Activated T-cell treated with anti-CD3 and anti-CD28 coated beads, Interleukin-2, amount 50 U/mL, for 4 hours (primary cell): ENCODE measurements around the gene SUPT7L. TPM values are rescaled to one million over a fixed set of nuclear protein-coding genes. Genes with fewer than 3 reads are reported as not detected.
"Not testable (repeated sequence)": the region's sequence is repeated elsewhere in the genome, so short reads cannot be mapped to it uniquely, and the experiment has no call there.

ENCODE experiments used
- ATAC-seq, 2 donors: fragments of 200-7000 bp; cut with Tn5 transposase; one replicate each; pipeline ENCODE4 v1.10.0; 2021
- DNase-seq: peaks from one replicate; pipeline ENCODE4 v3.0.0-alpha.2; 2020
- H3K27me3 Mint-ChIP-seq: one replicate; pipeline ENCODE4 v1.8.0; 2021; ENCODE audit warnings: low read depth, mixed read lengths
- H3K36me3 Mint-ChIP-seq: one replicate; pipeline ENCODE4 v1.8.0; 2022; ENCODE audit warnings: mixed read lengths; ENCODE audit not compliant: insufficient read depth
- H3K4me1 Mint-ChIP-seq: one replicate; pipeline ENCODE4 v1.8.0; 2021; ENCODE audit warnings: low read depth, mixed read lengths
- H3K4me3 Mint-ChIP-seq: one replicate; pipeline ENCODE4 v1.8.0; 2021; ENCODE audit warnings: mild to moderate bottlenecking, moderate library complexity, mixed read lengths
- H3K9me3 Mint-ChIP-seq: one replicate; pipeline ENCODE4 v1.8.0; 2021; ENCODE audit warnings: mixed read lengths
- total RNA-seq, 3 donors: library from RNA; stranded (reverse); gene quantifications; one replicate each; pipeline ENCODE4 v1.2.1, GENCODE V29; 2021

SUPT7L gene
- total RNA-seq, 3 donors from 2014 or later: 23.6 to 31.4 (median 28.1) TPM

DNA sequence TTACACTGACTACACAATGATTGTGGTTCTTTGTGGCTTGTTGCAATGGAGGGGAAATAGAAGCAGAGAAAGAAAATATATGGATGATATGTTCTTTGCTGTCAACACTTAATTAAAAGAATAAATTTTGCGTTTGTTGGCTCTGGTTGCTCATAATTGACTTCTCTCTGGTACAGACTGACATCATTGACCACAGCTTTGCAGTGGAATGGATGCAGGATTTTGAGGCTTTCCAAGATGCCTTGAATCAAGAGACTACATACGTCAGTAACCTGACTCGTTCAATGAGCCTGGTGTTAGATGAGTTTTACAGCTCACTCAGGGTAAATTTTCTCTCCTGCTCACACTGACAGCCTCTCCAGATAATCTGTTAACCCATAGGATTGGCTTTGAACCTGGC lies 24.7 kb downstream of the SUPT7L start:
- H3K9me3 Mint-ChIP-seq: no peaks in the 10 kb centered on the region
- H3K4me1 Mint-ChIP-seq: peaks cover 26% of the 10 kb centered on the region
- DNase-seq (no peak), ATAC-seq (peak; percentile 32 to 34)
- H3K36me3 Mint-ChIP-seq: peaks cover 49% of the 10 kb centered on the region
- H3K27me3 Mint-ChIP-seq: no peaks in the 10 kb centered on the region
- H3K4me3 Mint-ChIP-seq: peak overlapping the region; percentile 63

DNA sequence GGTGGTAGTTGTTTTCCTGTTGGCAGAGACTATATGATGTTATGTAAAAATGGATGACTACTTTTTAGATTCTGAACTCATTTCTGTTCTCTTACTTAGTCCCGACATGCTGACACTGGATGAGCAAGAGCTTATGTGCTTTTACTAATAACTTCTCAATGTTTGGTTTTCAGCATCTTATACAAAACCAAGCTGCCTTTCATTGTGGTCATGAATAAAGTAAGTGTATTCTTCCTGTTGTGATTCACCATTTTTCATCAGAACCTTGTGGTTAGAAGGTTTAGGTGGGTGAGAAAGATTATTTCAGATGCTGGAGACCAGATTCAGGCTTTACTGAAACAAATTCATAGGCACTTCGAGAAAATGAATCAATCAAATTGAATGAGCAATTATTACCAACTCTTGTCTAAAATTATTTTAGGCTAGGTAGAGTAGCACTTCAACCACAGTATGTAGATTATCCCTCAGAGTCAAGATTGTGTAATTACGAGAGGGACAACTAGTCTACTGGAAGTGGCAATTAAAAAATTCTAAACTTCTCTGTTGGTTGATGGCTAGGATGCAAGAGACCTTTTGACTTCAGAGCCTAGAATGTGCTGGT lies 25.3 kb downstream of the SUPT7L start:
- DNase-seq (no peak), ATAC-seq (peak; percentile 87 to 92)
- no peaks in the 10 kb centered on the region for H3K27me3 Mint-ChIP-seq
- H3K4me1 Mint-ChIP-seq: peaks cover 26% of the 10 kb centered on the region
- no peaks in the 10 kb centered on the region for H3K9me3 Mint-ChIP-seq
- peaks cover 52% of the 10 kb centered on the region for H3K36me3 Mint-ChIP-seq
- peak overlapping the region; percentile 63 for H3K4me3 Mint-ChIP-seq

DNA sequence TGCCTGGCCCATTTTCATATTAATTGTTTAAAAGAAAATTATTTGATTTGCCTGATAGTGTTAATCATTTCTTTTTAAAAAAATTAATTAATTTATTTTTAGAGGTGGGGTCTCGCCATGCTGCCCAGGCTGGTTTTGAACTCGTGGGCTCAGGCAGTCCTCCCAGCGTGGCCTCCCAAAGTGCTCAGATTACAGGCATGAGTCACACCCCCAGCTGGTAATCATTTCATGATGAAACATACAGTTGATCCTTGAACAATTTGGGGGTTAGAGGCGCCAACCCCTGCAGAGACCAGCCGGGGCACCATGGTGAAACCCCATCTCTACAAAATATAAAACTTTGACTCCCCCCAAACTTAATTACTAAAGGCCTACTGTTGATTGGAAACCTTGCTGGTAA lies 26.6 kb downstream of the SUPT7L start:
- Mint-ChIP-seq H3K4me3 (no peak overlapping the region), H3K27me3 (no peaks in the 10 kb centered on the region), H3K4me1 (peaks cover 29% of the 10 kb centered on the region), H3K36me3 (peaks cover 60% of the 10 kb centered on the region), H3K9me3 (no peaks in the 10 kb centered on the region)
- DNase-seq (no peak), ATAC-seq (no peak)

DNA sequence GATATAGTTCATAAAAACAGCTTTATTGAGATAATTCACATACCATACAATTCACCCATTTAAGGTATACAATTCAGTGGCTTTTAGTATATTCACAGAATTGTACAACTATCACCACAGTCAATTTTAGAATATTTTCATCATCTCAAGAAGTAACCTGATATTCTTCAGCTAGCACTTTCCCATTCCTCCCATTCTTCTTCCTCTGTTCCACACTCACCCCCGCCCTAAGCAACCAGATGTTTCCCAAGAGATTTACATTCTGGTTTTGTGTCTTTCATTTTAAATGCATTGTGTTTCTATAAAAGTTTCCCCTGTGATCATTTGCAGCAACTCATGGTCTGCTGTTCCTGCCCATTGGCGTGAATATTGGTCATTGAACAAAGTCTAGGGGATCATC lies 29.1 kb downstream of the SUPT7L start:
- ATAC-seq (no peak), DNase-seq (no peak)
- no peaks in the 10 kb centered on the region for H3K27me3 Mint-ChIP-seq
- no peaks in the 10 kb centered on the region for H3K9me3 Mint-ChIP-seq
- no peak overlapping the region for H3K4me3 Mint-ChIP-seq
- peaks cover 35% of the 10 kb centered on the region for H3K4me1 Mint-ChIP-seq
- peaks cover 51% of the 10 kb centered on the region for H3K36me3 Mint-ChIP-seq

DNA sequence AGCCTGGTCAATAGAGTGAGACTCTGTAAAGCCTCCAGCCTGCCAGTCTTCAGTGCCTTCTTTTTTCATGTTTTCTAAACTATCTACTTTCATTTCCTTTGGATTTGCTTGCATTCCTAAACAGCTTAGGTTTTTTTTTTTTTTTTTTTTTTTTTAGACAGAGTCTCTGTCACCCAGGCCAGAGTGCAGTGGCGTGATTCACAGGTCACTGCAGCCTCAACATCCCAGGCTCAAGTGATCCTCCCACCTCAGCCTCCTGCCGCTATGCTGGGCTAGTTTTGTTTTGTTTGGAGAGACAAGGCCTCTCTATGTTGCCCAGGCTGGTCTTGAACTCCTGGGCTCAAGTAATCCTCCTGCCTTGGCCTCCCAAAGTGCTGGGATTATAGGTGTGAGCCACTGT lies 33.2 kb downstream of the SUPT7L start:
- Mint-ChIP-seq H3K4me1 (peaks cover 30% of the 10 kb centered on the region), H3K36me3 (peaks cover 32% of the 10 kb centered on the region)
- DNase-seq, ATAC-seq, H3K9me3 Mint-ChIP-seq, H3K4me3 Mint-ChIP-seq, H3K27me3 Mint-ChIP-seq: not testable (repeated sequence)

DNA sequence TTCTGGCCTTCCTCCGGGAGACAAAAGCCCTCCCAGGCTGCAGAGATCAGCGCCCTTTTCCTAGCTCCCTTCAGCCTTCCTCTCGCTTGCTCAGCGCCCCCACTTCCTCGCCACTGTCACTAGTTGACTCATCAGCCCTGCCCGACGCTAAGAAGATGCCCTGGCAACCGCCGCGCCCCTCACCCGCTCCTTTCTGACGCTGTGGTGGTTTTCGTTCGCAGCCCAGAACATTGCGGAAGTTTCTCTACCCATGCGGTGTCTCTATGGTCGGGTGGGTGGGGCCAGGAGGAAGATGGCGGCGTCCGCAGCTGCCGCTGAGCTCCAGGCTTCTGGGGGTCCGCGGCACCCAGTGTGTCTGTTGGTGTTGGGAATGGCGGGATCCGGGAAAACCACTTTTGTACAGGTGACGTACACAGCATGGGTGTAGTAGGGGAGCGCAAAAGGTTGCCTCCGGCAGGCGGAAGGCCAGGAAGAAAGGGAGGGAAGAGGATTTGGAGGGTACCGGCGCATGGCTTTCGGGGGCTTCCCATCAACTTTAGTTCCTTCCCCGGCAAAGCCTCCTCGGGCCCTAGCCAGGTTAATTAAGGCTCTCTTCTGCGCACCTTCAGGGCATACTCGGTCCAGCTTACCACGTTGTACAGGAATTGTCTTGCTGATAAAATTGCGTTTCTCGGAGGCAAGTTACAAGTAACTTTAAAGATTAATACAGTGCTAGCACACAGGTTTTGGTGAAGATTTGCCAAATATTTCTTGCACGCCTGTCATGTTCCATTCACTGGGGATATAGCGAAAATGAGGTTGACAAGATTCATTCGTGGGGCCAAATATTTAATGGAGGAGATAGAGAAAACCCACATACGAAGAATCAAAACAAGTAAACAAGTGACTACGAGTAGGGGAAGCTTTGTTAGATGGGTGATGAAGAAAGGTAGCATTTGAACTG lies 34.4 kb downstream of the SUPT7L start, which contains the start of the genes CCDC121 and GPN1:
Gene CCDC121, minus strand, starts transcription at position 246 of the 943 bp plus-strand sequence. CDS start 1,213 bp downstream, outside the sequence.
Gene GPN1, plus strand, starts transcription at position 284 of the 943 bp plus-strand sequence. Its CDS starts 9 bp downstream, at position 293.
- H3K9me3 Mint-ChIP-seq: no peaks in the 10 kb centered on the region
- ATAC-seq (peak; percentile 98), DNase-seq (peak; percentile 93)
- peaks cover 30% of the 10 kb centered on the region for H3K4me1 Mint-ChIP-seq
- no peaks in the 10 kb centered on the region for H3K27me3 Mint-ChIP-seq
- H3K4me3 Mint-ChIP-seq: no peak within 1 kb of the TSS
- peaks cover 29% of the 10 kb centered on the region for H3K36me3 Mint-ChIP-seq

DNA sequence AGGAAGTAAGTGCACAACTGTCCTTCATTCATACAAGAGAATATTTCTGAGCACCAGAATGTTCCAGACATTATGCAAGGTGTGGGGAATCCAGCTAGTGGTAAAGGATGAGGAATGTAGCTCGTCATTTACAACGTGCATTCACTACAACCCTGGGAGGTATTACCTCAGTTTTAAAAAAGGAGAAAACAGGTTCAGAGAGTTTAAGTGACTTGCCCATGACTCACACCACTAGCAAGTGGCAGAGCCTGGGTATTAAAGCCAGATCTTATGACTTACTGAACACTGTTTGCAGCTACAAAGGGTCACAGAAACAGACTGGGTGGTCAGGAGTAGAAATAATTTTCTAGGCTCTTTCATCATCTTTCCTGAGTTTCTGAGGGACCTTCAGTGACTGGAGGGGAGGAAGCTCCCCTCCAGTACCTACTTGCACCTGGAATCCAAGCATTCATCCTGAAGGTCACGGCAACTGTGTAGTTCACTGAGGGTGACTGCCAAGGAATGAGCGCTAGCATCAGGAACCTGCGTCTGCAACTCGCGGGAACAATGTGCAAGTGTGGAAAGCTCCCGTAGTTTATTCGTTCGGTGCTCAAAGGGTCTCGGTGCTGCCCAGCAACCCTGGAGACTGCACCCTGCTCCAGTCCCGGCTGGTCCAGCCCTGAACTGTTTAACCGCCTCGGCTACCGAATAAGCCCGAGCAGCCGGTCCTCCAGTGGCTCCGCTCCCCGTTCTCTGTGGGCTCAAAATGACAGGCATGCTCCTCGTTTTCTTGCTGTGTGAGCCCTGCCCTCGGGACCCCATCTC lies 35.2 kb downstream of the SUPT7L start:
- ATAC-seq: peak; percentile 64 to 65
- peaks cover 31% of the 10 kb centered on the region for H3K36me3 Mint-ChIP-seq
- DNase-seq: no peak
- H3K4me3 Mint-ChIP-seq: no peak overlapping the region
- H3K9me3 Mint-ChIP-seq: no peaks in the 10 kb centered on the region
- H3K27me3 Mint-ChIP-seq: no peaks in the 10 kb centered on the region
- H3K4me1 Mint-ChIP-seq: peaks cover 28% of the 10 kb centered on the region

DNA sequence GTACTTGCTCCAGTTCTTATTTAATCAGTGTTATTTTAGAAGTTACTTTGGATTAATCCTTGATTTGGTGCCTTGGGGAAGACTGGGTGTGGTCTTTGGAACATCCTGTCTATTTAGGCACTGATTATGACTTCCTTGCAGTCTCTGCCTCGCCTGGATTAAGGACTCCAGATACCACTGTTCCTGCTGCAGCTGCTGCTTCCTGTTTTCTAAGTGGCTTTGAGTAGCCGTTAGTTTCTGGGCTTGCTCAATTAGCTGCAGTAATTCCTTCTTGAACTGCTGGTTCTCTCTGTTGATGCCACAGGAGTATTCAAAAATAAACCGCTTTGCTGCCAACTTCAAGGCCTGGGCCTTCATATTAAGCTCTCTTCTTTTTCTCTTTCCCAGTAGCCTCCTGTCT lies 36.5 kb downstream of the SUPT7L start:
- H3K9me3 Mint-ChIP-seq, ATAC-seq, H3K27me3 Mint-ChIP-seq, DNase-seq, H3K4me3 Mint-ChIP-seq: not testable (repeated sequence)
- H3K36me3 Mint-ChIP-seq: peaks cover 33% of the 10 kb centered on the region
- peaks cover 26% of the 10 kb centered on the region for H3K4me1 Mint-ChIP-seq

DNA sequence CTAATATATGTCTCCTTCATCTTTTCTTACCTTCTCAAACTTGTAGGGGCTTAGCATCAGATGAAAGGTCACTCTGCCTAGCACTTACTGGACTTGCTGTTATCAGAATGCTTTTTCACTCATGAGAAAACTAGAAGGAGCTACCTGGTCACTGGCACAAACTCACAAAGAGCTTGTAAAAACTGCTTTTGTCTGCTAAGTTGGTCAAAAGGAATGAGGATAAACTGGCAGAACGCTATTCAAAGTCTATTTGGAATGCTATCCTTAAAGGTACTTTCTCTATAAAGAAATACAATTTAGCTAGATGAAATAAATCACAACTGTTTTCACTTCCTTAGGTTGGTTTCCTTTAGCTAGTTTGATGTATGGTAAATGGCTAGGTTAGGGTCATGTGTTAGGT lies 37.1 kb downstream of the SUPT7L start:
- not testable (repeated sequence) for H3K27me3 Mint-ChIP-seq, DNase-seq, ATAC-seq, H3K4me3 Mint-ChIP-seq, H3K9me3 Mint-ChIP-seq
- H3K36me3 Mint-ChIP-seq: peaks cover 33% of the 10 kb centered on the region
- peaks cover 23% of the 10 kb centered on the region for H3K4me1 Mint-ChIP-seq

DNA sequence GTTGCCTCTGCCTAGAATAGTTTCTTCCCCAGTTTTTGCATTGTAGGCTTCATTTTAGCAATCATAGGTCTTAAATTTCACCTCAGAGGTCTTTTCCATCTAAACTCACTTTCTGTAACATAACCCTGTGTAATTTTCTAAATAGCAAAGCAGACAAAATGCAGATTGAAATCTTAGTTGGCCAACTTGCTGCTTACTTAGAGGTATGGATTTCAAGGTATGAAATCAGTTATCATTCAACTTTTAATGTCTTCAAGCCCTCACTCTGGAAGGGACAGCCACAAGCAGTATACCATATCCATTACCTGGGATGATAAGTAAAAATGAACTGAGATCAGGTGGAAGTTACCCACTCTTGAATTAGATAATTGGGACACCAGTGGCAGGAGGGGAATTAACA lies 38.5 kb downstream of the SUPT7L start:
- no peak overlapping the region for H3K4me3 Mint-ChIP-seq
- peaks cover 15% of the 10 kb centered on the region for H3K4me1 Mint-ChIP-seq
- H3K9me3 Mint-ChIP-seq: no peaks in the 10 kb centered on the region
- no peaks in the 10 kb centered on the region for H3K27me3 Mint-ChIP-seq
- ATAC-seq: no peak
- DNase-seq: no peak
- peaks cover 40% of the 10 kb centered on the region for H3K36me3 Mint-ChIP-seq

DNA sequence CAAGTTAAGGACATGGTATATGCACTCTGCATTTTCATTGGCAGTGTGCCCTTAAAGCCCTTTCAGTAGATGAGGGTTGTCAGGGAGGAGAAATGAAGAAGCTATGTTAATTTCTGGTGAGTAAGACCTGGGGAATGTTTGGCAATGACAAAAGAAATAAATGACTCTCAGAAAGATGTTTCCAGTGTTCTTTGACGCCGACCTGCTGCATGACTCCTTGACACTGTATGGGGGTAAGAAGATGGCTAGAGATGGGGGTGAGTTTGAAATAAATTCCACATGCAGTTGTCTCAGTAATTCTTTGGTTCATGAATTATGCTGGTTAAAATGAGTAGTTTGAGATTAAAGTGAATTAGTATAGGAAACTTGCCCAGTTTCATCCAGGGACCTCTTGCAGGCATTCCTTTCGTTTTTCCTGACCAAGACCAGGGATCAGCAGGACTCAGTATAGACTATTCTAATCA lies 40.5 kb downstream of the SUPT7L start:
- ATAC-seq: no peak
- no peak for DNase-seq
- peaks cover 49% of the 10 kb centered on the region for H3K36me3 Mint-ChIP-seq
- peaks cover 10% of the 10 kb centered on the region for H3K4me1 Mint-ChIP-seq
- no peaks in the 10 kb centered on the region for H3K27me3 Mint-ChIP-seq
- no peak overlapping the region for H3K4me3 Mint-ChIP-seq
- H3K9me3 Mint-ChIP-seq: no peaks in the 10 kb centered on the region

DNA sequence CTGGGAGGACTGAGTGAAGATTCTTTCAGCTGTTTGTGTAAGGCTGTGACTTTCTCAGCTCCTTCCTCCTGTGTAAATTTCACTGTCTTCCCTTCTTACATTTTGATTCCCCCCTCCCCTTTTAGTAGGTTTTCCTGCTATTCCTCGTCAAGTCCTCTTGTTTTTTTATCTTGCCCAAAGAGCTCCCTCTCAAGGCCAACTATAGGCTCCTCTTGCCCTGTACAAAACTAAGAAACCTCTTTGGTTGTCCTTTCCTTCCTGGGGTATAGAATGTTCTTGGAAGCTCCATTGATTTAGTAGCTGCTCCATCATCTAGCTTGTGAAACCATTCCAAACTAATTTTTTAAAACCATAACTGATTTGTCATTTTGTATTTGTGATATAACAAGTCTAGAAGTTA lies 41.9 kb downstream of the SUPT7L start:
- Mint-ChIP-seq H3K4me1 (no peaks in the 10 kb centered on the region), H3K9me3 (no peaks in the 10 kb centered on the region), H3K4me3 (no peak overlapping the region), H3K36me3 (peaks cover 58% of the 10 kb centered on the region), H3K27me3 (no peaks in the 10 kb centered on the region)
- ATAC-seq (no peak), DNase-seq (no peak)

DNA sequence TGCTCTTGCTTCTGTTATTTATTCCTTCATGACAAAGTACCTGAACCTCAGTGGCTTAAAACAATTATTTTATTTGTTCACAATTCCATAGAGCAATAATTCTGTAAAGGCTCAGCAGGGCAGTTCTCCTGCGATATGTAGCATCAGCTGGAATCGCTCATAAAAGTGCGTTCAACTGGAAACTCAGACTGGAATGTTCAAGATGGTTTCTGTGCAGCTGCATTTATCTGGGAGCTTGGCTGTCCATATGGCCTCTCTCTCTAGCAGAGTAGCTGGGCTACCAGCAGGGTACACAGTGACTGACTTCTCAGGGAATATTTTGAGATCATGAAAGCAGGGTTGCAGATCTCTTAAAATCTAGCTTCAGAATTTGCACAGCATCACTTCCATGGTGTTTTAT lies 48.1 kb downstream of the SUPT7L start:
- Mint-ChIP-seq H3K36me3 (peaks cover 47% of the 10 kb centered on the region), H3K27me3 (no peaks in the 10 kb centered on the region), H3K4me1 (no peaks in the 10 kb centered on the region), H3K9me3 (no peaks in the 10 kb centered on the region), H3K4me3 (no peak overlapping the region)
- DNase-seq: no peak
- ATAC-seq: no peak

DNA sequence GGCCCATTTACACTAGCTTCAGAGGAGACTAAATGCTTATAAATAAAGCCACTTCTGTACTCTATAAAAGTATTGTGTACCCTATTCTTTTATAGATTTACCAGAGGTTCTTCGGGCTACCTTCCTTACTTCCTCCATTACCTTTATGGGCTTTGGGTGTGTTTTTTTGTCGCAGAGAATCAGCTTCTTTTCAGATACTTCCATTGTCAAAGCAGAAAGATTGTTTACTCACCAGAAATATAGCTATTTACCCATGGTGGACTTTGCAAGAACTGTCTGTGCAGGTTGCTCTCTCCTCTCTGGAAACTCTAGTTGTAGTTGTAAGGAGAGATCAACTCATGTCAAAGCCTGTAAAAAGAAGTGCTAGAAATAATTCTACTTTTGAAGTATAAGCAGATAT lies 49.4 kb downstream of the SUPT7L start:
- Mint-ChIP-seq H3K4me3 (no peak overlapping the region), H3K9me3 (no peaks in the 10 kb centered on the region), H3K27me3 (no peaks in the 10 kb centered on the region), H3K36me3 (peaks cover 42% of the 10 kb centered on the region), H3K4me1 (no peaks in the 10 kb centered on the region)
- no peak for ATAC-seq
- DNase-seq: no peak
